ENCODE results near the gene TRAPPC12.
"Not testable (repeated sequence)": the region's sequence is repeated elsewhere in the genome, so short reads cannot be mapped to it uniquely, and the experiment has no call there.

The TRAPPC12 gene

DNA sequence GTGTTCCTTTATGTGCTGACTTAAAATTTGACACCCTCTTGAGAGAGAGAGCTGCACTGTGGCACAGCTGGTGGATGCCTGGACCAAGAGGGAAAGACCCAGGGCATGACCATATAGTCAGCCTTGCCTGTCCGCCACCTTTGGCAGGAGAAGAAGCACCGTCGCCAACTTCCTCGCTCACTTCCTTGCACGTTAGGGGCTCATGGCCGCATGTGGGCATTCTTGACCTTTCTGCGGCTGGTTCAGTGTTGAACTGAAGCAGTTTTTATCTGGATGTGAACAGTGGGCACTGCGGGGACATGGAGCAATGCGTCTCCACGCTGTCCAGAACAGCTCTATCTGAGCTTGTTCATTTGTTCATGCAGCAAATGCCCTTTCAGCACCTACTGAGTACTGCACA is 66.9 kb downstream of the TRAPPC12 start:
- H3K36me3 ChIP-seq: peaks cover 68 to 97% (median 85%) of the 10 kb centered on the region in 11 experiments
- peaks cover 8 to 18% (median 12%) of the 10 kb centered on the region in 11 experiments for H3K27me3 ChIP-seq
- no peak overlapping the region for H3K27ac ChIP-seq
- H3K9ac ChIP-seq: no peak overlapping the region
- H4K20me1 ChIP-seq: peaks cover 4 to 48% (median 19%) of the 10 kb centered on the region in 11 experiments; a peak in 18 of 22 replicates
- H3K4me1 ChIP-seq: peaks cover 0 to 16% (median 11%) of the 10 kb centered on the region in 10 experiments; a peak in 11 of 20 replicates
- no peak overlapping the region for H3K4me2 ChIP-seq
- H3K4me3 ChIP-seq: no peak overlapping the region
- no peaks in the 10 kb centered on the region for H3K9me3 ChIP-seq (replicated peaks in 1 of 11)
- no peak for TF ChIP-seq Cebpa-rat (IDR thresholded peaks at IDR 0.05)

DNA sequence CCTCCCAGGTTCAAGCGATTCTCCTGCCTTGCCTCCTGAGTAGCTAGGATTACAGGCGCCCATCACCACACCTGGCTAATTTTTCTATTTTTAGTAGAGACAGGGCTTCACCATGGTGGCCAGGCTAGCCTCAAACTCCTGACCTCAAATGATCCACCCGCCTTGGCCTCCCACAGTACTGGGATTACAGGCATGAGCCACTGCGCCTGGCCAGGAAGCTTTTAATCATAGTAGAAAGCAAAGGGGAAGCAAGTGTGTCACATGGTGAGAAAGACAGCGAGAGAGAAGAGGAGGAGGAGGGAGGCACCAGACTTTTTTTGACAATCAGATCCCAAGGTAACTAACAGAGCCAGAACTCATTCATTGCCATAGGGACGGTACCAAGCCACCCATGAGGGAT is 67.7 kb downstream of the TRAPPC12 start:
- Histone ChIP-seq H3K4me1 (peaks cover 0 to 24% (median 11%) of the 10 kb centered on the region in 10 experiments; a peak in 12 of 20 replicates), H3K36me3 (peaks cover 67 to 100% (median 93%) of the 10 kb centered on the region in 11 experiments), H4K20me1 (peaks cover 9 to 56% (median 27%) of the 10 kb centered on the region in 11 experiments; a peak in 19 of 22 replicates), H3K27me3 (peaks cover 16 to 26% (median 20%) of the 10 kb centered on the region in 11 experiments)
- not testable (repeated sequence) for H3K4me2 ChIP-seq; H3K9ac ChIP-seq; H3K4me3 ChIP-seq; H3K9me3 ChIP-seq (replicated peaks in 1 of 11); H3K27ac ChIP-seq

DNA sequence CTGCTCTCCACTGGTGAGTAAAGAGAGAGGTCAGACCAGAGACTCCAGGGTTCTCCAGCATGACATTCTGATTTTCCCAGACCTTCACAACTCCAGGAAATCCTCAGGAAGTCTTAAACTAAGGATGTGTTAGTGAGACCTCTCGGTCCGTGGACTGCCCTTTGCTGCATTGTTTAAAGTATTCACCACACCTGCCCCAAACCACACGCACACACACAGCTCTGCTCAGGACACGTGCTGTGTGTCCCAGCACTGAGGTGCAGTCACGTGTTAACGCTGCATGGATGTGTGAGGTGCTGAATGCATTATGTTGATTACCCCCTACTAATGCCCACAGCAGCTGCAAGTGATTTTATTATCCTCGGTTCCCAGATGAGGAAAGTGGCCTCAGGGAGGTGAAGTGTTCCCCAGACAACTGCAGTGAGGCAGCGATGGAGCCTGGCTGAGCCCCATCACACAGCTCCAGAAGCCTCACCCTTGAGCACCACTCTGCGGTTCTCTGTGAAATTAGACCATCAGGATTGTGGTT is 68.4 kb downstream of the TRAPPC12 start:
- H3K9ac ChIP-seq: no peak overlapping the region
- no peak overlapping the region for H3K4me3 ChIP-seq
- H3K4me2 ChIP-seq: no peak overlapping the region
- H3K36me3 ChIP-seq: peaks cover 60 to 100% (median 95%) of the 10 kb centered on the region in 11 experiments
- TF ChIP-seq Cebpa-rat (IDR thresholded peaks at IDR 0.05): no peak
- H3K27me3 ChIP-seq: peaks cover 23 to 33% (median 27%) of the 10 kb centered on the region in 11 experiments
- H4K20me1 ChIP-seq: peaks cover 13 to 63% (median 34%) of the 10 kb centered on the region in 11 experiments; a peak in 21 of 22 replicates
- no peak overlapping the region for H3K27ac ChIP-seq
- H3K9me3 ChIP-seq (replicated peaks in 1 of 11): no peaks in the 10 kb centered on the region
- peaks cover 0 to 27% (median 11%) of the 10 kb centered on the region in 10 experiments; a peak in 13 of 20 replicates for H3K4me1 ChIP-seq

DNA sequence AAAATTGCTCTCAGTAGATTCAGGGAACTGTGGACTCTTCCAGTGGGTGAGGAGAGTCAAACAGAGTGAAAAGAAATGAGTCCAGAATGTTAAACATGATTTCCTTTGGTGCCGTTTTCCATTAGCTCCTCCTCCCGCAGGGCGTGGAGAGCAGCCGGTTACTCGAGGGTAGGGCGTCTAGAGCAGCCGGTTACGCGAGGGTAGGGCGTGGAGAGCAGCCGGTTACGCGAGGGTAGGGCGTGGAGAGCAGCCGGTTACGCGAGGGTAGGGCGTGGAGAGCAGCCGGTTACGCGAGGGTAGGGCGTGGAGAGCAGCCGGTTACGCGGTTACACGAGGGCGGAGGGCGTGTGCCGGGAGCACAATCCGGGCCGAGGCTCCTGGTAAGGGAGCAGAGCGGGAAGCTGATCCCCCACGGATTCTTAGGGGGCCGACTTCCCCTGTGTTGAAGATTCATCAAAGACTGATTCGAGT is 69.0 kb downstream of the TRAPPC12 start:
- not testable (repeated sequence) for H3K9ac ChIP-seq; H3K9me3 ChIP-seq (replicated peaks in 1 of 11); H3K4me3 ChIP-seq; H3K27ac ChIP-seq; H3K4me2 ChIP-seq
- H3K36me3 ChIP-seq: peaks cover 54 to 100% (median 94%) of the 10 kb centered on the region in 11 experiments
- H4K20me1 ChIP-seq: peaks cover 20 to 63% (median 40%) of the 10 kb centered on the region in 11 experiments; a peak in 21 of 22 replicates
- H3K4me1 ChIP-seq: peaks cover 0 to 33% (median 14%) of the 10 kb centered on the region in 10 experiments; a peak in 14 of 20 replicates
- peaks cover 29 to 39% (median 33%) of the 10 kb centered on the region in 11 experiments for H3K27me3 ChIP-seq

DNA sequence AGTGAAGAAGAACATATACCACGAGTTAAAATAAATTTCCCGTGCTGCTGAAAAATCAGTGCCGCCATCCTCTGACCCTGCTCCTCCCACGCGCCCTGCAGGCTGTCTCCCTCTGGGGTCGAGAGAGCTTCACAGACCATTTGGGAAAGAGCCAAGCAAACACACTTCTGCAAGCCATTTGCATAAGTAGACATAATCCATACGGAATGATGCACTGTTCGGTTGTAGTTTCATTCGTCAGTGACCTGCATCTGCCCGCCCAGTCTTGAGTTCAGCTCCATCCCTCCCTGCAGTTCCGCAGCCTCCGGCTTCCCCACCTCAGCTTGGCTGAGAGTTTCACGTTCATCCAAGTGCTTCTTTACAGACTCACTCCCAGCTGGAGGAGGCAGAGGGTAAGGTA is 69.6 kb downstream of the TRAPPC12 start:
- no peaks in the 10 kb centered on the region for H3K9me3 ChIP-seq (replicated peaks in 1 of 11)
- TF ChIP-seq Cebpa-rat (IDR thresholded peaks at IDR 0.05): no peak
- H3K36me3 ChIP-seq: peaks cover 48 to 98% (median 88%) of the 10 kb centered on the region in 11 experiments
- no peak overlapping the region for H3K4me3 ChIP-seq
- no peak overlapping the region for H3K27ac ChIP-seq
- H3K27me3 ChIP-seq: peaks cover 34 to 45% (median 39%) of the 10 kb centered on the region in 11 experiments
- H3K9ac ChIP-seq: no peak overlapping the region
- H3K4me2 ChIP-seq: no peak overlapping the region
- peaks cover 0 to 39% (median 19%) of the 10 kb centered on the region in 10 experiments; a peak in 14 of 20 replicates for H3K4me1 ChIP-seq
- peaks cover 21 to 65% (median 46%) of the 10 kb centered on the region in 11 experiments; a peak in 21 of 22 replicates for H4K20me1 ChIP-seq

DNA sequence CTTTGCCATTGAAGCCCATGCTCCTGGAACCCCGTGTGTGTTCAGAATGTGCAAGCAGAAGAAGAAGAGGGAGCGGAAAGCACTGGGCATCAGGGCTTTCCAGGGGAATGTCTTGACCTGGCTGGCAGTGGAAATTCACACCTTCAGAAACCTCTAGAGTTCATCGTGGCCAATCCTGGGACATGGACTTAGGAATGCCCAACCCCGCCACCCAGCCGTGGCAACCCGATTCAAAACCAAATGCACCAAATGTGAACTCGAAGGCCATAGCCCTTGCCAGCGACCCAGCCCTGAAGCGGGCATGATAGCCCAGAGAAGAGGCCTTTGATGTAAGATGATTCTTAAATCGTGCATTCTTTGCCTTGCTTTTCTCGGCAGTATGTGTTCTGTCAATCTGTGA is 70.4 kb downstream of the TRAPPC12 start:
- H3K4me3 ChIP-seq: no peak overlapping the region
- TF ChIP-seq Cebpa-rat (IDR thresholded peaks at IDR 0.05): no peak
- peaks cover 34 to 54% (median 48%) of the 10 kb centered on the region in 11 experiments for H3K27me3 ChIP-seq
- H3K9me3 ChIP-seq (replicated peaks in 1 of 11): peaks cover 0 to 4% (median 0%) of the 10 kb centered on the region in 11 experiments; a peak in 2 of 22 replicates
- peaks cover 39 to 98% (median 80%) of the 10 kb centered on the region in 11 experiments for H3K36me3 ChIP-seq
- H4K20me1 ChIP-seq: peaks cover 26 to 74% (median 53%) of the 10 kb centered on the region in 11 experiments; a peak in 21 of 22 replicates
- peak overlapping the region in 6 of 11 experiments; percentile 5 to 59 (median 43); a peak in 9 of 22 replicates for H3K4me2 ChIP-seq
- H3K4me1 ChIP-seq: peaks cover 0 to 48% (median 24%) of the 10 kb centered on the region in 10 experiments; a peak in 14 of 20 replicates
- no peak overlapping the region for H3K27ac ChIP-seq
- no peak overlapping the region for H3K9ac ChIP-seq

DNA sequence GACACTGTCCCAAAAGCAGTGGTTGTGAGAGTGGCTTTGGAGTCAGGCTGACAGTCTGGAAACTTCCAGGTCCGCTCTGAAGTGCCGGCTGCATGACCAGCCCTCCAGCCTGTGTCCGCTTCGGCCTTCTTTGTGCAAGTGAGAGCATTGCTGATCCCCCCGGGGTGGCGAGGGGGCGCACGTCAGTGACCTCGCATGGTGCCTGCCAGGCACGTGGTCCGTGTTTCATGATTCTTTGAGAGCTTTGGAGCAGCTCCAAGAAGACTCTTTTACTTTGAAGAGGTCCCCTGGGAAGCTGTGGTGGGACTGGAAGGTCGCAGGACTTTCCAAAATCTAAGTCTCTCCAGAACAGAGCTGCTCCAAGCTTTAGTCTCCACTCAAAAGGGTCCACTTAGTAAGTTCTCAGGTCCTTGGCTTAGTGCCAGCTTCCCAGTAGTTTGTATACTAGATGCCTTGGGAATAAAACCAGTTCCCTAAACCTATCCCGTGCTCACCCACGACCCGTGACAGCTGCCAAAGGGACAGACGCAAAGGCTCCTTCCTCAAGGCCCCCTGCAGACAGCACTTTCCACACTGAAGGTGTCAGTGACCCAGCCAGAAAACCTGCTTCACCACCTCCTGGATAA is 71.0 kb downstream of the TRAPPC12 start:
- Histone ChIP-seq H3K9me3 (replicated peaks in 1 of 11) (peaks cover 0 to 5% (median 0%) of the 10 kb centered on the region in 11 experiments; a peak in 2 of 22 replicates), H3K4me2 (peak overlapping the region in 7 of 11 experiments; percentile 5 to 59 (median 39); a peak in 10 of 22 replicates), H3K27ac (no peak overlapping the region), H3K36me3 (peaks cover 34 to 98% (median 75%) of the 10 kb centered on the region in 11 experiments), H3K27me3 (peaks cover 34 to 59% (median 50%) of the 10 kb centered on the region in 11 experiments), H4K20me1 (peaks cover 26 to 79% (median 58%) of the 10 kb centered on the region in 11 experiments; a peak in 21 of 22 replicates), H3K4me3 (no peak overlapping the region), H3K9ac (no peak overlapping the region), H3K4me1 (peaks cover 0 to 53% (median 26%) of the 10 kb centered on the region in 10 experiments; a peak in 15 of 20 replicates)
- no peak for TF ChIP-seq Cebpa-rat (IDR thresholded peaks at IDR 0.05)

DNA sequence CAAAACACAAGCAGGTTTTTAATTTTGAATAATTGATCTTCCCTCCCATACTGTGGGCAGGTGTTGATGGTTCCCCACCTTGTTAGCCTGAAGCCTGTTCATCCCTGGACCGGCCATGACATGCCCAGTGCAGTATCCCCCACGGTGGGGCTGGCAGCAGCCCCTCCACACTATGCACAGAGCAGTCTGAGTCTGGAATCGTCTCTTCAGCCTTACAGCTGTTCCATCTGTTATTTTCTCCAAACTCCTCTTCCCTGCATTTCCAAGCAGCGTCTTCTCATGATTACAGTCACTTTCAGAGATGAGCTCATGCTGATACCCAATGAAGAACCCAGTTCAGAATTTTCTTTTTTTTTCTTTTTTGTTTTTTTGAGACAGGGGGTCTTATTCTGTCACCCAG is 71.7 kb downstream of the TRAPPC12 start:
- no peak overlapping the region for H3K9ac ChIP-seq
- peaks cover 28 to 98% (median 69%) of the 10 kb centered on the region in 11 experiments for H3K36me3 ChIP-seq
- peaks cover 26 to 85% (median 59%) of the 10 kb centered on the region in 11 experiments; a peak in 21 of 22 replicates for H4K20me1 ChIP-seq
- H3K4me3 ChIP-seq: no peak overlapping the region
- H3K27me3 ChIP-seq: peaks cover 39 to 66% (median 51%) of the 10 kb centered on the region in 11 experiments
- H3K4me2 ChIP-seq: peak overlapping the region in 3 of 11 experiments; percentile 2 to 59 (median 28); a peak in 3 of 22 replicates
- H3K9me3 ChIP-seq (replicated peaks in 1 of 11): peaks cover 0 to 5% (median 0%) of the 10 kb centered on the region in 11 experiments; a peak in 2 of 22 replicates
- TF ChIP-seq Cebpa-rat (IDR thresholded peaks at IDR 0.05): no peak
- no peak overlapping the region for H3K27ac ChIP-seq
- peaks cover 0 to 60% (median 33%) of the 10 kb centered on the region in 10 experiments; a peak in 15 of 20 replicates for H3K4me1 ChIP-seq

All from BLaER1 treated with 17β-estradiol and CSF1 and Interleukin-3, amounts not matched to agents 10 nM and 100 nM (cell line).